ENCODE data around the gene MCM5.

MCM5 gene

DNA sequence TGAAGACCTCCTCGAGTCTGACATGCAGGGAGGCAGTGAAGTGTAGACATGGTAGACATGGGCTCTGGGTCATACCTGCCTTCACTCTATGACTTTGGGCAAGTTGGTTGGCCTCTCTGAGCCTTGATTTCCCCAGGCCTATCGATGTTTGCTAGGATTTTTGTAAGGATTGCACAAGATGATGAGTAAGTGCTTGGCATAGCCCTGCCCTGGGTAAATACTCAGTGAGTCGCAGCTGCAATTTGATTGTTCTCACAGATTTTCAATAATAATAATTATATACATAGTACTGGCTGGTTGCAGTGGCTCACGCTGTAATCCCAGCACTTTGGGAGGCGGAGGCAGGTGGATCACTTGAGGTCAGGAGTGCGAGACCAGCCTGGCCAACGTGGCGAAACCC, 18.1 kb downstream of the MCM5 start:
- TF ChIP-seq CTCF (IDR thresholded peaks at IDR 0.05; ENCODE audit: extremely low read depth, missing control alignments), result no peak
- no peak for DNase-seq (ENCODE audit: low spot score)

GRCh38 chr22:35418731-35419130, 18.8 kb downstream of the MCM5 start:
- no peak for DNase-seq (ENCODE audit: low spot score)
- no peak for TF ChIP-seq CTCF (IDR thresholded peaks at IDR 0.05; ENCODE audit: extremely low read depth, missing control alignments)

GRCh38 chr22:35419756-35420155, 19.8 kb downstream of the MCM5 start:
- no peak for DNase-seq (ENCODE audit: low spot score)
- no peak for TF ChIP-seq CTCF (IDR thresholded peaks at IDR 0.05; ENCODE audit: extremely low read depth, missing control alignments)

DNA sequence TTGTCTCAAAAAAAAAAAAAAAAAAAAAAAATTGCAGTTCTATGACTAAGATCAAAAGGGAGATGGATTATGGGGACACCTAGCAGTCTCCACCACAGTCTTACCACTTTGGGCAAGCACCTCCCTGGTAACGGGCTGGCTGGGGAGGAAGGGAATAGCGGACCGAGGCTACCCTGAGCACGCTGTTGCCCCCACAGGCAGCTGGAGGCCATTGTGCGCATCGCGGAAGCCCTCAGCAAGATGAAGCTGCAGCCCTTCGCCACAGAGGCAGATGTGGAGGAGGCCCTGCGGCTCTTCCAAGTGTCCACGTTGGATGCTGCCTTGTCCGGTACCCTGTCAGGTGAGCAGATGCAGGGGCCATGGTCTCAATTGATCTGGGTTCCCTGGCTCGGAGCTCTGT, 21.2 kb downstream of the MCM5 start:
- DNase-seq (ENCODE audit: low spot score), result no peak
- no peak for TF ChIP-seq CTCF (IDR thresholded peaks at IDR 0.05; ENCODE audit: extremely low read depth, missing control alignments)

- DNase-seq (ENCODE audit: low spot score), result no peak
- no peak for TF ChIP-seq CTCF (IDR thresholded peaks at IDR 0.05; ENCODE audit: extremely low read depth, missing control alignments)
Measured at GRCh38 chr22:35422145-35422544, 22.2 kb downstream of the MCM5 start.

- DNase-seq (ENCODE audit: low spot score), result no peak
- no peak for TF ChIP-seq CTCF (IDR thresholded peaks at IDR 0.05; ENCODE audit: extremely low read depth, missing control alignments)
Measured at GRCh38 chr22:35422936-35423335, 23.0 kb downstream of the MCM5 start.

DNA sequence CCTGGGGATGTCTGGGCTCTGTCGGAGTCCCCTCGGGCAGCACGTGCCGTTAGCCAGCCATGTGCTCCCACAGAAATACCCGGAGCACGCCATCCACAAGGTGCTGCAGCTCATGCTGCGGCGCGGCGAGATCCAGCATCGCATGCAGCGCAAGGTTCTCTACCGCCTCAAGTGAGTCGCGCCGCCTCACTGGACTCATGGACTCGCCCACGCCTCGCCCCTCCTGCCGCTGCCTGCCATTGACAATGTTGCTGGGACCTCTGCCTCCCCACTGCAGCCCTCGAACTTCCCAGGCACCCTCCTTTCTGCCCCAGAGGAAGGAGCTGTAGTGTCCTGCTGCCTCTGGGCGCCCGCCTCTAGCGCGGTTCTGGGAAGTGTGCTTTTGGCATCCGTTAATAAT, 24.1 kb downstream of the MCM5 start:
- TF ChIP-seq CTCF (IDR thresholded peaks at IDR 0.05; ENCODE audit: extremely low read depth, missing control alignments), result no peak
- DNase-seq (ENCODE audit: low spot score), result no peak

Data from GM20000 (cell line).